HEK293T (cell line): Measurements from ENCODE around the gene LMTK2.

Experiments used
- CTCF ChIA-PET: fragments of 350-600 bp; formaldehyde crosslinking; extraction: SDS; loops from one replicate; lab custom pipeline; 2021; ENCODE audit warnings: antibody characterized with exemption, inconsistent platforms; lab: Yijun Ruan, JAX
- POLR2A ChIA-PET: fragments of 350-600 bp; formaldehyde crosslinking; extraction: SDS; loops from one replicate; lab custom pipeline; 2020; ENCODE audit warnings: antibody characterized with exemption, inconsistent platforms; lab: Yijun Ruan, JAX
- DNase-seq: peaks from one replicate; pipeline ENCODE4 v3.0.0; 2012; ENCODE audit warnings: mixed read lengths; ENCODE audit errors: extremely low spot score
- ARNT ChIP-seq: fragments of 450-650 bp; IDR thresholded peaks from 2 replicates; pipeline ENCODE4 v1.6.1; 2017; ENCODE audit warnings: mild to moderate bottlenecking
- BHLHE40 ChIP-seq: fragments of 450-650 bp; IDR thresholded peaks from 2 replicates; pipeline ENCODE4 v1.6.1; 2016; ENCODE audit warnings: mild to moderate bottlenecking, moderate library complexity, borderline replicate concordance
- CTBP1 ChIP-seq: fragments of 450-650 bp; IDR thresholded peaks from 2 replicates; pipeline ENCODE4 v1.6.1; 2016; ENCODE audit warnings: borderline replicate concordance
- ELF4 ChIP-seq: fragments of 450-650 bp; IDR thresholded peaks from 2 replicates; pipeline ENCODE4 v1.6.1; 2017; ENCODE audit warnings: antibody characterized with exemption
- FOXA1 ChIP-seq: fragments of 450-650 bp; IDR thresholded peaks from 2 replicates; pipeline ENCODE4 v1.6.1; 2016; ENCODE audit warnings: mild to moderate bottlenecking
- FOXK2 ChIP-seq: fragments of 450-650 bp; IDR thresholded peaks from 2 replicates; pipeline ENCODE4 v1.6.1; 2016; ENCODE audit warnings: mild to moderate bottlenecking
- FOXM1 ChIP-seq: fragments of 450-650 bp; IDR thresholded peaks from 2 replicates; pipeline ENCODE4 v1.6.1; 2017; ENCODE audit warnings: mild to moderate bottlenecking, borderline replicate concordance
- HDGF ChIP-seq: fragments of 450-650 bp; IDR thresholded peaks from 2 replicates; pipeline ENCODE4 v1.6.1; 2017; ENCODE audit warnings: antibody characterized with exemption, borderline replicate concordance
- L3MBTL2 ChIP-seq: fragments of 450-650 bp; conservative IDR thresholded peaks from 2 replicates; pipeline ENCODE4 v1.6.1; 2016; ENCODE audit warnings: mild to moderate bottlenecking
- LEF1 ChIP-seq: fragments of 450-650 bp; IDR thresholded peaks from 2 replicates; pipeline ENCODE4 v1.6.1; 2017; ENCODE audit warnings: mild to moderate bottlenecking, borderline replicate concordance
- NFRKB ChIP-seq: fragments of 450-650 bp; IDR thresholded peaks from 2 replicates; pipeline ENCODE4 v1.6.1; 2016; ENCODE audit warnings: mild to moderate bottlenecking, moderate library complexity
- PKNOX1 ChIP-seq: fragments of 450-650 bp; IDR thresholded peaks from 2 replicates; pipeline ENCODE4 v1.6.1; 2016
- SP1 ChIP-seq: fragments of 450-650 bp; IDR thresholded peaks from 2 replicates; pipeline ENCODE4 v1.6.1; 2017
- SUZ12 ChIP-seq: fragments of 450-650 bp; IDR thresholded peaks from 2 replicates; pipeline ENCODE4 v1.6.1; 2016; ENCODE audit warnings: mild to moderate bottlenecking
- TARDBP ChIP-seq: fragments of 450-650 bp; IDR thresholded peaks from 2 replicates; pipeline ENCODE4 v1.6.1; 2016
- ZNF384 ChIP-seq: fragments of 450-650 bp; IDR thresholded peaks from 2 replicates; pipeline ENCODE4 v1.6.1; 2016

Gene LMTK2

DNA sequence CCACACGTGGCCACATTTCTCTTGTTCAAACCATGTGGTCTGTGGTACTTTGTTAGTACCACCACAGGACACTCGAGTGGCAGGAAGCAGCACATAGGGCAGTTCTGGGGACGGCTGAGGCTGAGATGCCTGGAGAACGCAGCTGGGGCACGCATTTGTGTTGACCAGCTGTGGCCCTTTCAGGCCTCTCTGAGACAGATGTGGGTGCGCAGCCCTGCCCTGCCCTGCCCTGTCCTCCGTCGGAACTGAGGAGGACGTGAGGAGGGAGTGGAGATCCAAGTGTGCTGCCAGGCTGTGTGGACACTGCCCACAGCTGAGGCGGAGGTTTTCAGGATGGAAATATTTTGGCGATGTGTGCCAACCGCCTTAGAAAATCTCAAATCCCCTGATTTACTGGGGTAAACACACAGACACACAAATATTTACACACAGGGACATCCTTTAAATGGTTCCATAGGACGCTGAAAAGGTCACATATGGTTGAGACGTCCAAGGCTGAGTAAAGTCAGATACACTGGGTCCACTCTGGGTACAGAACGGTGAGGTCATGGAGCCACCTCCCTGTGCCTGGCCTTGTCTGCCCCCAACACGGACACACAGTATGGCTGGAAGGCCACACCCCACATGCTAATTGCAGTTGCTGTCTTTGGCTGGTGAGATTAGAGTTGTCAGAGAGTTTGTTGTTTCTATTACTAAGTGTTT is 119.4 kb downstream of the LMTK2 start:
- DNase-seq, result no peak
- CTCF ChIA-PET, result no interaction called here
- no peak for TF ChIP-seq ZNF384
- TF ChIP-seq PKNOX1, result no peak
- no peak for TF ChIP-seq TARDBP
- TF ChIP-seq ARNT, result no peak
- TF ChIP-seq ELF4, result no peak
- no peak for TF ChIP-seq LEF1
- TF ChIP-seq NFRKB, result no peak

DNA sequence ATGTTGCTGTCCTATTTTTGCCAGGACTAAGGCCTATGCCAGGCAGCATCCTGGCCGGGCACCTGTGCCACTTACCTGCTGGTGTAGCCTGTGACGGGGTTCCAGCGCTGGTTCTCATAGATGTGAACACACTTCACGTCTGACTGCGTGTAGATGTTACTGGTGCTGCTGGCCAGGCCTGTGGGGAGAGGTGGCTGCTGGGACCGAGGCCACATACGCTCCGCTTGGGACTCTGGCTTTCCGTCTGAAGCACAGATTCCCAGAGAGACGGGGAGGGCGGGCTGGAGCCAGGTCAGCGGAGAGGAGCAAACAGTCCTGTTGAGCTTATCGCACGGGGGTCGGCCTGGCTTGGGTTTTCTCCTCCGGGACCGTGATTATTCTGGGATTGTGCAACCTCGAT is 121.3 kb downstream of the LMTK2 start:
- TF ChIP-seq FOXK2 (no peak), HDGF (no peak)
- CTCF ChIA-PET, result no interaction called here
- no peak for DNase-seq
- POLR2A ChIA-PET, result no interaction called here

More for the DNA sequence above, 119.4 kb downstream of the LMTK2 start:
- POLR2A ChIA-PET, result no interaction called here

- no peak for DNase-seq
- CTCF ChIA-PET, result no interaction called here
- TF ChIP-seq PKNOX1 (no peak), FOXA1 (no peak), ZNF384 (no peak), FOXM1 (no peak), ELF4 (no peak), LEF1 (no peak), ARNT (no peak), SP1 (no peak), L3MBTL2 (no peak), BHLHE40 (no peak)
- POLR2A ChIA-PET, result no interaction called here
These were observed 122.1 kb downstream of the LMTK2 start for GRCh38 chr7:98228801-98229200.

GRCh38 chr7:98229441-98229840 is 122.8 kb downstream of the LMTK2 start:
- POLR2A ChIA-PET, result no interaction called here
- DNase-seq, result no peak
- CTCF ChIA-PET, result no interaction called here
- TF ChIP-seq L3MBTL2 (no peak), FOXM1 (no peak), LEF1 (no peak), CTBP1 (no peak), BHLHE40 (no peak), ZNF384 (no peak), FOXA1 (no peak), TARDBP (no peak), ARNT (no peak), SP1 (no peak), NFRKB (no peak)

GRCh38 chr7:98229991-98230745 is 123.5 kb downstream of the LMTK2 start:
- TF ChIP-seq CTBP1 (no peak), FOXA1 (no peak), PKNOX1 (no peak), ZNF384 (no peak), SUZ12 (no peak), NFRKB (no peak), LEF1 (no peak), TARDBP (no peak), FOXK2 (no peak), ELF4 (no peak), SP1 (no peak), FOXM1 (no peak), L3MBTL2 (no peak), HDGF (no peak), ARNT (no peak), BHLHE40 (no peak)
- DNase-seq, result no peak
- POLR2A ChIA-PET, result no interaction called here
- CTCF ChIA-PET, result no interaction called here

- ChIA-PET POLR2A (no interaction called here), CTCF (no interaction called here)
- TF ChIP-seq SP1 (no peak), ELF4 (no peak), CTBP1 (no peak), L3MBTL2 (no peak), NFRKB (no peak), FOXM1 (no peak), FOXA1 (no peak), LEF1 (no peak)
- DNase-seq, result no peak
These were observed 124.2 kb downstream of the LMTK2 start for GRCh38 chr7:98230746-98231471.
